Measurements from ENCODE around the gene GUCA2B.

The GUCA2B gene

GRCh38 chr1:42165511-42166210 is 12.5 kb downstream of the GUCA2B start:
- no peak for TF ChIP-seq CTCF (conservative IDR thresholded peaks at IDR 0.05; ENCODE audit: low read depth, low read length)
- H3K4me3 ChIP-seq (ENCODE audit: low read depth, low read length), result no peak overlapping the region
- peak; percentile 48 for DNase-seq (ENCODE audit: low read depth)

- DNase-seq (ENCODE audit: low read depth), result no peak
- no peak for TF ChIP-seq CTCF (conservative IDR thresholded peaks at IDR 0.05; ENCODE audit: low read depth, low read length)
- H3K4me3 ChIP-seq (ENCODE audit: low read depth, low read length), result no peak overlapping the region
These were observed 14.6 kb downstream of the GUCA2B start for GRCh38 chr1:42167611-42168390.

- no peak for DNase-seq (ENCODE audit: low read depth)
- no peak for TF ChIP-seq CTCF (conservative IDR thresholded peaks at IDR 0.05; ENCODE audit: low read depth, low read length)
- H3K4me3 ChIP-seq (ENCODE audit: low read depth, low read length), result no peak overlapping the region
These were observed 15.1 kb downstream of the GUCA2B start for GRCh38 chr1:42168391-42168670.

- no peak overlapping the region for H3K4me3 ChIP-seq (ENCODE audit: low read depth, low read length)
- no peak for DNase-seq (ENCODE audit: low read depth)
- TF ChIP-seq CTCF (conservative IDR thresholded peaks at IDR 0.05; ENCODE audit: low read depth, low read length), result no peak
These were observed 15.6 kb downstream of the GUCA2B start for GRCh38 chr1:42168763-42169162.

GRCh38 chr1:42170779-42171621 is 17.8 kb downstream of the GUCA2B start:
- no peak for DNase-seq (ENCODE audit: low read depth)
- no peak for TF ChIP-seq CTCF (conservative IDR thresholded peaks at IDR 0.05; ENCODE audit: low read depth, low read length)
- no peak overlapping the region for H3K4me3 ChIP-seq (ENCODE audit: low read depth, low read length)

- no peak for TF ChIP-seq CTCF (conservative IDR thresholded peaks at IDR 0.05; ENCODE audit: low read depth, low read length)
- DNase-seq (ENCODE audit: low read depth), result no peak
- H3K4me3 ChIP-seq (ENCODE audit: low read depth, low read length), result no peak overlapping the region
These were observed 18.6 kb downstream of the GUCA2B start for GRCh38 chr1:42171679-42172266.
